ENCODE data around the gene PTPRU.

GRCh38 chr1:29218223-29218622 is 18.1 kb upstream of the PTPRU start:
- no peak for TF ChIP-seq CTCF (conservative IDR thresholded peaks at IDR 0.05)
- TF ChIP-seq EZH2 (IDR thresholded peaks at IDR 0.05; ENCODE audit: low read depth): no peak

Measured in PC-9 (cell line).